Measurements from ENCODE around the gene NPTX2.

Gene NPTX2

GRCh38 chr7:98656899-98657298, 39.8 kb downstream of the NPTX2 start:
- Histone ChIP-seq H3K79me2 (ENCODE audit: low read length) (no peaks in the 10 kb centered on the region), H2AFZ (ENCODE audit: low read length) (no peak overlapping the region), H3K27ac (ENCODE audit: low read length) (no peak overlapping the region), H3K27me3 (replicated peaks; ENCODE audit: insufficient read depth, low read length) (no peaks in the 10 kb centered on the region), H3K9me2 (replicated peaks; ENCODE audit: insufficient read depth, low read length) (no peaks in the 10 kb centered on the region), H3K4me2 (ENCODE audit: low read depth, low read length) (no peak overlapping the region), H4K20me1 (ENCODE audit: insufficient read depth, low read length) (no peaks in the 10 kb centered on the region), H3K9me3 (replicated peaks; ENCODE audit: insufficient read depth, low read length) (no peaks in the 10 kb centered on the region), H3K9ac (ENCODE audit: low read length) (no peak overlapping the region), H3K4me1 (ENCODE audit: low read length) (no peaks in the 10 kb centered on the region), H3F3A (ENCODE audit: insufficient read depth, low read length) (no peaks in the 10 kb centered on the region), H3K4me3 (ENCODE audit: low read length) (no peak overlapping the region), H3K36me3 (replicated peaks; ENCODE audit: insufficient read depth, low read length) (no peaks in the 10 kb centered on the region)
- TF ChIP-seq EZH2phosphoT487 (IDR thresholded peaks at IDR 0.05; ENCODE audit: low read length) (no peak), CTCF (IDR thresholded peaks at IDR 0.05; ENCODE audit: low read length) (no peak), EZH2 (optimal IDR thresholded peaks at IDR 0.05; ENCODE audit: low read depth, low read length) (no peak)
- DNase-seq = no peak

GRCh38 chr7:98657736-98658135, 40.7 kb downstream of the NPTX2 start:
- H3K9me2 ChIP-seq (replicated peaks; ENCODE audit: insufficient read depth, low read length) = no peaks in the 10 kb centered on the region
- no peak overlapping the region for H3K27ac ChIP-seq (ENCODE audit: low read length)
- no peaks in the 10 kb centered on the region for H3K4me1 ChIP-seq (ENCODE audit: low read length)
- no peaks in the 10 kb centered on the region for H3K27me3 ChIP-seq (replicated peaks; ENCODE audit: insufficient read depth, low read length)
- H3K9ac ChIP-seq (ENCODE audit: low read length) = no peak overlapping the region
- no peaks in the 10 kb centered on the region for H3K79me2 ChIP-seq (ENCODE audit: low read length)
- H4K20me1 ChIP-seq (ENCODE audit: insufficient read depth, low read length) = no peaks in the 10 kb centered on the region
- H2AFZ ChIP-seq (ENCODE audit: low read length) = no peak overlapping the region
- H3K9me3 ChIP-seq (replicated peaks; ENCODE audit: insufficient read depth, low read length) = no peaks in the 10 kb centered on the region
- no peaks in the 10 kb centered on the region for H3K36me3 ChIP-seq (replicated peaks; ENCODE audit: insufficient read depth, low read length)
- no peaks in the 10 kb centered on the region for H3F3A ChIP-seq (ENCODE audit: insufficient read depth, low read length)
- H3K4me3 ChIP-seq (ENCODE audit: low read length) = no peak overlapping the region
- no peak for TF ChIP-seq CTCF (IDR thresholded peaks at IDR 0.05; ENCODE audit: low read length)
- TF ChIP-seq EZH2phosphoT487 (IDR thresholded peaks at IDR 0.05; ENCODE audit: low read length) = no peak
- TF ChIP-seq EZH2 (optimal IDR thresholded peaks at IDR 0.05; ENCODE audit: low read depth, low read length) = no peak
- DNase-seq = no peak
- no peak overlapping the region for H3K4me2 ChIP-seq (ENCODE audit: low read depth, low read length)

- Histone ChIP-seq H3K27ac (ENCODE audit: low read length) (no peak overlapping the region), H3K4me2 (ENCODE audit: low read depth, low read length) (no peak overlapping the region), H3F3A (ENCODE audit: insufficient read depth, low read length) (no peaks in the 10 kb centered on the region), H3K79me2 (ENCODE audit: low read length) (no peaks in the 10 kb centered on the region), H3K4me3 (ENCODE audit: low read length) (no peak overlapping the region), H4K20me1 (ENCODE audit: insufficient read depth, low read length) (no peaks in the 10 kb centered on the region), H3K9ac (ENCODE audit: low read length) (no peak overlapping the region), H3K4me1 (ENCODE audit: low read length) (no peaks in the 10 kb centered on the region), H2AFZ (ENCODE audit: low read length) (no peak overlapping the region), H3K9me2 (replicated peaks; ENCODE audit: insufficient read depth, low read length) (no peaks in the 10 kb centered on the region), H3K36me3 (replicated peaks; ENCODE audit: insufficient read depth, low read length) (no peaks in the 10 kb centered on the region), H3K27me3 (replicated peaks; ENCODE audit: insufficient read depth, low read length) (no peaks in the 10 kb centered on the region), H3K9me3 (replicated peaks; ENCODE audit: insufficient read depth, low read length) (no peaks in the 10 kb centered on the region)
- TF ChIP-seq EZH2 (optimal IDR thresholded peaks at IDR 0.05; ENCODE audit: low read depth, low read length) (no peak), EZH2phosphoT487 (IDR thresholded peaks at IDR 0.05; ENCODE audit: low read length) (no peak), CTCF (IDR thresholded peaks at IDR 0.05; ENCODE audit: low read length) (no peak)
- no peak for DNase-seq
These were observed 42.7 kb downstream of the NPTX2 start for GRCh38 chr7:98659756-98660155.
